ENCODE data around the gene TPP1.

DNA sequence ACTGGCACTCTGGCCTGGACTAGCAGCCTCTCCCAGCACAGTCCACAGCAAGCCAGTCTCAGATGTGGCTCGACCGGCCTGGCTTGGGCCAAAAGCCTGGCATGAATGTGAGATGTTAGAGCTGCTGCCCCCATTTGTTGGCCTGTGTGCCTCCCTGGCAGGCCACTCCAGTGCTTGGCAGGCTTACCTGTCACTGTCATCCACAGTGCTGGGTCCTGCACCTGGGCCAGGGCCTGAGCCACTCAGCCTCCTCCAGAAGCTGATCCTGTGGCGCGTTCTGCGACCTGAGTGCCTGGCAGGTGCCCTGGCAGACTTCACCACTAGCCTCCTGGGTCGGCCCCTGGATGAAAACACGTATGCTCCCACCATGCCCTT lies 51.9 kb downstream of the TPP1 start:
- TF ChIP-seq TOX (CRISPR knock-in tag; IDR thresholded peaks at IDR 0.05; ENCODE audit: borderline replicate concordance) (no peak), PPARA (CRISPR knock-in tag; IDR thresholded peaks at IDR 0.05; ENCODE audit: borderline replicate concordance) (no peak), ZFP30 (CRISPR knock-in tag; IDR thresholded peaks at IDR 0.05) (no peak), ZNF565 (CRISPR knock-in tag; conservative IDR thresholded peaks at IDR 0.05; ENCODE audit: low read depth) (no peak), ISL1 (CRISPR knock-in tag; IDR thresholded peaks at IDR 0.05) (no peak), SNAI2 (CRISPR knock-in tag; IDR thresholded peaks at IDR 0.05) (no peak), ESRRG (CRISPR knock-in tag; IDR thresholded peaks at IDR 0.05) (no peak)
- TF ChIP-seq, protein P1, sequence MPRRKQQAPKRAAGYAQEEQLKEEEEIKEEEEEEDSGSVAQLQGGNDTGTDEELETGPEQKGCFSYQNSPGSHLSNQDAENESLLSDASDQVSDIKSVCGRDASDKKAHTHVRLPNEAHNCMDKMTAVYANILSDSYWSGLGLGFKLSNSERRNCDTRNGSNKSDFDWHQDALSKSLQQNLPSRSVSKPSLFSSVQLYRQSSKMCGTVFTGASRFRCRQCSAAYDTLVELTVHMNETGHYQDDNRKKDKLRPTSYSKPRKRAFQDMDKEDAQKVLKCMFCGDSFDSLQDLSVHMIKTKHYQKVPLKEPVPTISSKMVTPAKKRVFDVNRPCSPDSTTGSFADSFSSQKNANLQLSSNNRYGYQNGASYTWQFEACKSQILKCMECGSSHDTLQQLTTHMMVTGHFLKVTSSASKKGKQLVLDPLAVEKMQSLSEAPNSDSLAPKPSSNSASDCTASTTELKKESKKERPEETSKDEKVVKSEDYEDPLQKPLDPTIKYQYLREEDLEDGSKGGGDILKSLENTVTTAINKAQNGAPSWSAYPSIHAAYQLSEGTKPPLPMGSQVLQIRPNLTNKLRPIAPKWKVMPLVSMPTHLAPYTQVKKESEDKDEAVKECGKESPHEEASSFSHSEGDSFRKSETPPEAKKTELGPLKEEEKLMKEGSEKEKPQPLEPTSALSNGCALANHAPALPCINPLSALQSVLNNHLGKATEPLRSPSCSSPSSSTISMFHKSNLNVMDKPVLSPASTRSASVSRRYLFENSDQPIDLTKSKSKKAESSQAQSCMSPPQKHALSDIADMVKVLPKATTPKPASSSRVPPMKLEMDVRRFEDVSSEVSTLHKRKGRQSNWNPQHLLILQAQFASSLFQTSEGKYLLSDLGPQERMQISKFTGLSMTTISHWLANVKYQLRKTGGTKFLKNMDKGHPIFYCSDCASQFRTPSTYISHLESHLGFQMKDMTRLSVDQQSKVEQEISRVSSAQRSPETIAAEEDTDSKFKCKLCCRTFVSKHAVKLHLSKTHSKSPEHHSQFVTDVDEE (CRISPR knock-in tag; IDR thresholded peaks at IDR 0.05): no peak
- TF ChIP-seq, protein P2, sequence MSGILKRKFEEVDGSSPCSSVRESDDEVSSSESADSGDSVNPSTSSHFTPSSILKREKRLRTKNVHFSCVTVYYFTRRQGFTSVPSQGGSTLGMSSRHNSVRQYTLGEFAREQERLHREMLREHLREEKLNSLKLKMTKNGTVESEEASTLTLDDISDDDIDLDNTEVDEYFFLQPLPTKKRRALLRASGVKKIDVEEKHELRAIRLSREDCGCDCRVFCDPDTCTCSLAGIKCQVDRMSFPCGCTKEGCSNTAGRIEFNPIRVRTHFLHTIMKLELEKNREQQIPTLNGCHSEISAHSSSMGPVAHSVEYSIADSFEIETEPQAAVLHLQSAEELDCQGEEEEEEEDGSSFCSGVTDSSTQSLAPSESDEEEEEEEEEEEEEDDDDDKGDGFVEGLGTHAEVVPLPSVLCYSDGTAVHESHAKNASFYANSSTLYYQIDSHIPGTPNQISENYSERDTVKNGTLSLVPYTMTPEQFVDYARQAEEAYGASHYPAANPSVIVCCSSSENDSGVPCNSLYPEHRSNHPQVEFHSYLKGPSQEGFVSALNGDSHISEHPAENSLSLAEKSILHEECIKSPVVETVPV (CRISPR knock-in tag; IDR thresholded peaks at IDR 0.05): no peak
- TF ChIP-seq, protein P3, sequence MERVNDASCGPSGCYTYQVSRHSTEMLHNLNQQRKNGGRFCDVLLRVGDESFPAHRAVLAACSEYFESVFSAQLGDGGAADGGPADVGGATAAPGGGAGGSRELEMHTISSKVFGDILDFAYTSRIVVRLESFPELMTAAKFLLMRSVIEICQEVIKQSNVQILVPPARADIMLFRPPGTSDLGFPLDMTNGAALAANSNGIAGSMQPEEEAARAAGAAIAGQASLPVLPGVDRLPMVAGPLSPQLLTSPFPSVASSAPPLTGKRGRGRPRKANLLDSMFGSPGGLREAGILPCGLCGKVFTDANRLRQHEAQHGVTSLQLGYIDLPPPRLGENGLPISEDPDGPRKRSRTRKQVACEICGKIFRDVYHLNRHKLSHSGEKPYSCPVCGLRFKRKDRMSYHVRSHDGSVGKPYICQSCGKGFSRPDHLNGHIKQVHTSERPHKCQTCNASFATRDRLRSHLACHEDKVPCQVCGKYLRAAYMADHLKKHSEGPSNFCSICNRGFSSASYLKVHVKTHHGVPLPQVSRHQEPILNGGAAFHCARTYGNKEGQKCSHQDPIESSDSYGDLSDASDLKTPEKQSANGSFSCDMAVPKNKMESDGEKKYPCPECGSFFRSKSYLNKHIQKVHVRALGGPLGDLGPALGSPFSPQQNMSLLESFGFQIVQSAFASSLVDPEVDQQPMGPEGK (CRISPR knock-in tag; IDR thresholded peaks at IDR 0.05; ENCODE audit: borderline replicate concordance): no peak
- TF ChIP-seq, protein P4, sequence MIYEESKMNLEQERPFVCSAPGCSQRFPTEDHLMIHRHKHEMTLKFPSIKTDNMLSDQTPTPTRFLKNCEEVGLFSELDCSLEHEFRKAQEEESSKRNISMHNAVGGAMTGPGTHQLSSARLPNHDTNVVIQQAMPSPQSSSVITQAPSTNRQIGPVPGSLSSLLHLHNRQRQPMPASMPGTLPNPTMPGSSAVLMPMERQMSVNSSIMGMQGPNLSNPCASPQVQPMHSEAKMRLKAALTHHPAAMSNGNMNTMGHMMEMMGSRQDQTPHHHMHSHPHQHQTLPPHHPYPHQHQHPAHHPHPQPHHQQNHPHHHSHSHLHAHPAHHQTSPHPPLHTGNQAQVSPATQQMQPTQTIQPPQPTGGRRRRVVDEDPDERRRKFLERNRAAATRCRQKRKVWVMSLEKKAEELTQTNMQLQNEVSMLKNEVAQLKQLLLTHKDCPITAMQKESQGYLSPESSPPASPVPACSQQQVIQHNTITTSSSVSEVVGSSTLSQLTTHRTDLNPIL (CRISPR knock-in tag; IDR thresholded peaks at IDR 0.05; ENCODE audit: low read depth): no peak
